Breast epithelium (tissue), 3 donors: Measurements from ENCODE around the gene GUCD1.

Experiments used
- CTCF ChIP-seq, 3 donors: fragments of 450-650 bp; IDR thresholded peaks; one replicate each; pipeline ENCODE4 v1.5.1; 2016 to 2017; ENCODE audit warnings: antibody characterized with exemption in 3 of 3, mild to moderate bottlenecking in 3 of 3, moderate library complexity in 3 of 3
- POLR2A ChIP-seq: fragments of 450-650 bp; IDR thresholded peaks from one replicate; pipeline ENCODE4 v1.6.1; 2016; ENCODE audit warnings: antibody characterized with exemption, mild to moderate bottlenecking, moderate library complexity

- TF ChIP-seq CTCF (IDR thresholded peaks at IDR 0.05) (no peak), POLR2A (no peak)
These were observed 32.3 kb upstream of the GUCD1 start for GRCh38 chr22:24587251-24587650.
